Ovary (tissue), 3 donors: ENCODE measurements around the gene ZNF860.

Experiments used
- CTCF ChIP-seq, 3 donors: fragments of 450-650 bp in 2 of 3; fragments of 200-600 bp in 1 of 3; IDR thresholded peaks; one replicate each; pipeline versions ENCODE4 v1.5.1 to v1.8.0; 2016 to 2022; ENCODE audit warnings: antibody characterized with exemption in 3 of 3, mild to moderate bottlenecking in 1 of 3
- EP300 ChIP-seq: sonication (generic); formaldehyde crosslinking; IDR thresholded peaks from one replicate; pipeline ENCODE4 v1.6.1; 2017; ENCODE audit warnings: antibody characterized with exemption
- donor health status: DM: no; HTN: no; CAD: no.

- TF ChIP-seq EP300, result no peak
- TF ChIP-seq CTCF (IDR thresholded peaks at IDR 0.05), result no peak
Measured at GRCh38 chr3:31966978-31967591, 14.5 kb upstream of the ZNF860 start.
